PC-3 (cell line): ENCODE results near the gene NRCAM.

ENCODE experiments used
- CTCF ChIP-seq: fragments of 300-600 bp; sonication (generic); conservative IDR thresholded peaks from 2 replicates; pipeline ENCODE4 v1.5.1; 2017; ENCODE audit warnings: antibody characterized with exemption, low read depth, mild to moderate bottlenecking, low read length
- EZH2 ChIP-seq: fragments of 300-600 bp; sonication (generic); IDR thresholded peaks from one replicate; pipeline ENCODE4 v1.6.1; 2017; ENCODE audit warnings: antibody characterized with exemption, mild to moderate bottlenecking, low read length; ENCODE audit not compliant: unreplicated experiment

GRCh38 chr7:108367314-108367713 is 88.9 kb downstream of the NRCAM start:
- TF ChIP-seq EZH2 = no peak
- no peak for TF ChIP-seq CTCF
